Brain pericyte (primary cell): ENCODE measurements around the gene PPL.
"Not testable (repeated sequence)": the region's sequence is repeated elsewhere in the genome, so short reads cannot be mapped to it uniquely, and the experiment has no call there.

Source experiments
- DNase-seq: peaks from one replicate; pipeline ENCODE4 v3.0.0-alpha.2; 2012; ENCODE audit warnings: low read depth, low spot score

Gene PPL

DNA sequence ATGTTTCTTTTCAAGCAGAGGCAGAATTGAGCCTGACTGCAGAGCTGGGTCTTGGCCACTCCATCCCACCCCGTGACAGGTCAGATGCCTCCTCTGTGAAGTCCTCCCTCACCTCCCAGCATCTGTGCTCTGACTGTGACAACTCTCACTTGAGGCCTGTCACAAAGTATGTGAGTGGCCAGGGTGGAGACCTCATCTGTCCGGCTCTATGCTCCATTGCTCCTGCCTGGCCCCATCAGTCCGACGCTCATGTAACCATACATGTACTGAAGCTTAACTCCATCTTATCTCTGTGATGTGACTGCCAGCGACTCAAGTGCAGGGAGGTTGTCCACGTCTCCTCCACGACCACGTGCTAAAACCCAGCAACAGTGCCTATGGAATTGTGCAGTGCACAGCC, 3.5 kb downstream of the PPL start:
- no peak for DNase-seq

DNA sequence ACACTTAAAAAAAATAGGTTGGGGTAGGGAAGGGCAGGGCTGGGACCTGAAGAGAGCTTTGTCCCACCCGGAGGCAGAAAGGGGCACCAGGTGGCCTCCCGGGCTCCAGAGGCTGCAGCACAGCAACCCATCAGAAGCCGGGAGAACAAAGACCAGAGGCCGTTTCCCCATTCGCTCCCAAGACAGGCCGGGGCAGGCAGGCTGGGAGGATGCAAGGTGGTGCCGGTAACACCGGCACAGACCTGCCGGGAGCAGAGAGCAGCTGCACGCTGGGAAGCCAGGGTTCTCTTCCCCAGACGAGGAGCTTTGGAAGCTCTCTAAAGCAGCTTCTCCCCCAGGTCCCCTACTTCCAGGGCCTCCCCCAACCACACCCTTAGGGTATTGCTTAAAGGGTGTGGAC, 5.6 kb downstream of the PPL start:
- no peak for DNase-seq

DNA sequence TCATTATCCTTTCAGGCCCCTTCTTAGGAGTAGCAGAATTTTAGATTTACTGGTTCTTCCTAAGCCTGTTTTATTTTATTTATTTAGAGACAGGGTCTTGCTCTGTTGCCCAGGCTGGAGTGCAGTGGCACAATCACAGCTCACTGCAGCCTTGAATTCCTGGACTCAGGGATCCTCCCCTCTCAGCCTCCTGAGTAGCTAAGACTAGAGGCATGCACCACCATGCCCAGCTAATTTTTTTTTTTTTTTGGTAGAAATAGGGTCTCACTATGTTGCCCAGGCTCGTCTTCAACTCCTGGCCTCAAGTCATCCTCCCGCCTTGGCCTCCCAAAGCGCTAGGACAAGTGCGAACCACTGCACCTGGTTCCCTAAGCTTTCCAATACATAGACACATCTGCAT, 7.3 kb downstream of the PPL start:
- DNase-seq: not testable (repeated sequence)

DNA sequence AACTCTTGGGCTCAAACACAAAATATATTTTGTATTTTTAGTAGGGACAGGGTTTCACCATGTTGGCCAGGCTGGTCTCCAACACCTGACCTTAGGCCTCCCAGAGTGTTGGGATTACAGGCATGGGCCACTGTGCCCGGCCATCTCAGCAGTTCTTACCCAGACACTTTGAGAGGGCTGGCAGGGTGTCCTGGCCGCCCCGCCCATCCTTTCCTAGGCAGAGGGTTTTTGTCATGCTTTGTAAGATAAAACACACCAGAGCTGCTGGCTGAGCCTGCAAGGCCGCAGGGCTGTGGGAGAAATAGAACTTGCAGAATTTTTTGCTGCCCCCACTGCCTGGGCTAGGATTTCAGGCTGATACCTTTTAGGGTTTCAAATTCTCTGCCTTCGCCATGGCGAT, 8.7 kb downstream of the PPL start:
- DNase-seq: no peak

DNA sequence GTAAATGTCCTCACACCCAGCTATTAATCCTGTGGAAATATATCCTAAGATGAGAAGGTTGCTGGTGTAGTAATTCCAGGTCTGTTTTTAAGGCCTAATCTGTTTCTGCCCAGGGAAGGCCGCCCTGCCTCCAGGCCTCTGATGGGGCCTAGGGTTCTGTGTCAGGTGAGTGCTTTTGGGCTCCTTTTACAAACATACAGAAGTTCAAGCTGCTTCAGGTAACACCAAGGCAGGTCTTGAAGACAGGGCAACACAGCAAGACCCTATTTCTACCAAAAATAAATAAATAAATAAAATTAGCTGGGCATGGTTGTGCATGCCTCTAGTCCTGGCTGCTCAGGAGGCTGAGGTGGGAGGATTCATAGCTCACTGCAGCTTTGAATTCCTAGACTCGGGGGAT, 9.3 kb downstream of the PPL start:
- no peak for DNase-seq

DNA sequence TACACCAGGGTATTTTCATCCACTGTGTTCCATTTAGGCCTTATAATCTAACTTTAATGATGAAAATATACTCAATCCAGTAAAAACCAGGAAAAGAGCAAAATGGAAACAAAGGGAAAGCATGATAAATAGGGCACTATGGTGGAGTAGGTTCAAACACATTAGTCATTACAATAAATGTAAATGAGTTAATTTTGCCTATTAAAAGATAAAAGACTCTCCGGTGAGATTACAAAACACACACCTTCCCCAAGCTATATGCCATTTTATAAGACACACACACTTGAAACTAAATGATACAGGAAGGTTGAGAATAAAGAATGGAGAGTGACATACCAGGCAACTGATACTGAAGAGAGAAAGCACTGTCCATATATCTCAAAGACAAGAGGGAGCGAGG, 10.0 kb downstream of the PPL start:
- DNase-seq: no peak

DNA sequence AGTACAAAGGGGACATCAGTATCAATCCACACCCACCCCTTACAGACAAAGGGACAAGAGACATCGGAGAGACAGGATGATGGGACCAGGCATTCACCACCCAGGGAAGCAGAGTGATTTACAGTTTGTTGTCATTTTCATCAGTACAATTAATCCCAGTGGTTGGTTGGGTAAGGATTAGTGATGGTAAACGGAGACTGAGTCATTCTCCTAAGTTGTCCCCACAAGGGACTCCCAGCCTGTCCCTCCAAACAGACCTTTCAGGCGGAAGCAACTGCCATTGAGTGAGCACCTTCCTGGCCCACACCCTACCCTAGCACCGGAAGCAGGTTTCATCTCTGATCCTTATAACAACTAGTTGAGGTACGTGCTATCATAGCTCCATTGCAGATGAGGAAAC, 11.2 kb downstream of the PPL start:
- no peak for DNase-seq

DNA sequence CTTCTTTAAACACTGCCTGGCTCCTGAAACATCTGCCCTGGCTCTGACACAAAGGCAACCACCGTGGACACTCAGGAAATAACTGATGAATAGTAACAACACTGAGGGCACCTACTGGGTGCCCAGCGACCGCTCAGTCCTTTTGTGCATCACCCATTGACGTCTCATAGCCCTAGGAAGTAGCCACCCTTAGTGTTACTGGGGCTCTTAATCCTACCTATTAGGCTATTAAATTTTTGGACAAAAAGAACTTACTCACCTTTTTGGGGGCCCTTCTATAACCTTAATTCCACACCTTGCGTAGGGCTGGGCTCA, 11.7 kb downstream of the PPL start:
- DNase-seq: no peak

DNA sequence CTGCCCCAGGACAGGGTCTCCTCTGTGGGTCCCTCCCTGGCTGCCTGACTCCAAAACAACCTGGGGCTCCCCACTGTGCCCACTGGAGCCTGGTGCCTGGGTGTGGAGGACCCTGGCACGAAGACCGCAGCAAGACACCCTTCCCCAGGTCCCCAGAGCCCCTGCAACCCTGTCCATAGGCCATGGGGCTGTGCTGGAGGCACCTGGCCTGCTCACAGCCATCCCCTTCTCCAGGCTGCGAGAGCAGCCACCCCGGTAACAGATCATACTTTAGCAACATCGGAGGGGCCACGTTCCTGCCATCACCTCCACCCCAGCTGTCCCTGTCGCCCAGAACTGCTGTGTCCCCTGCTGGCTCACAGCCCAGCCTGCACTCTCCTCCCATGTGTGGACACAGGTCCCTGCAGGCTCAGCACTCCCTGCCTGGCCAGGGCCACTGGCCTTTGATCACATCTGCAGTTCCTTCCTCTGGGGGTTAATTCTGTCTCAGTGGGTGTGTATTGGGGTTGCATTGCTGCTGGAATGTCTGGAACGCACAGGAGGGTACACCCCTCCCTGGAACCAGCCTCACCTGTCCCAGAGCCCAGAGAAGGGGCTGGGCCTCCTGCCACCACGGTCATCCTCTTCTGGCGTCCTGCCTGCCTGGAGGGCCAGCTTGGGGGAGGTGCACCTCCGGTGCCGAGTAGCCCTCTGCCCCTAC, 12.2 kb downstream of the PPL start:
- no peak for DNase-seq

DNA sequence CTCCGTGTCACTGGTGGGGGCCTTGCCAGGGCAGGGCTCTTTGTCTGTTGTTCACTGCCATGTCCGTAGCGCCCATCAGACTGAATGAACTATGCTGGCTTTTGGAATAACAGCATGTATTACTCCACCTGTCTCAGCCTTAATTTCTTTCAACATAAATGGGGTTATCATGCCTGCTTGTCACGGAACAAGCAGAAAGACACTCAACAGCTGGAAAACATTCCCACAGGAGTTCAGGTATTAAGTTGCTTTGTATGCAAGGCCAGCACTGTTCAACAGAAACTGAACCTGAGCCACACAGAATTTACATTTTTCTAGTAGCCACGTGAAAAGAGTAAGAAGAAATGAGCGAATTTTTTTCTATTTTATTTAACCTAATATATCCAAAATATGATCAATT, 13.1 kb downstream of the PPL start:
- no peak for DNase-seq

DNA sequence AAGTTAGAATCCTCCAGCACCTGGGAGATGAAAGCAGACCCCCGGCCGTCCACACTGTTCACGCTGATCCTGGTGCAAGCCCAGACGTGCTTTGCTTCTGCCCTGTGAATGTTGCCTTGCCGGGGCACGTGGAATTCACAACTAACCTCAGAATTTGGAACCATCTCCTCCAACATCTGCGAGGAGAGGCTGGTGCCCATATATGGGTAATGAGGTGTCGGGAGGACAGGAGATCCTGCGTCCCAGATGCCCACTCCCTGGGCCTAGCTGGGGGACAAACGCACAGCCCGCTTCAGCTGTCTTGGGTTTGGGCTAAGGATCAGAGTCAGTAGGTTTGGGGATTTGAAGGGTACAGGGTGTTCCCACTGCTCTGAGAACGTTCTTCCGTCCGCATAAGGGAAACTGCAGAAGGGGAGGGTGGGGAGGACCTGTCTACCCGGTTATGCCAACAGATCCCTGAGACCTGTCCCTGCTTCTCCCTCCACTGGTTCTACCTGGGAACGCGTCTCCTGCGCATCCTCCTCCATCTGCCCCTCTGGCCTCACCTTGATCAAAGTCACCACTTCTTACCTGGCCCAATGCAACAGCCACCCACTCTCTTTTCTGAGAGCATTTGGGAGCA, 14.1 kb downstream of the PPL start:
- DNase-seq: no peak

DNA sequence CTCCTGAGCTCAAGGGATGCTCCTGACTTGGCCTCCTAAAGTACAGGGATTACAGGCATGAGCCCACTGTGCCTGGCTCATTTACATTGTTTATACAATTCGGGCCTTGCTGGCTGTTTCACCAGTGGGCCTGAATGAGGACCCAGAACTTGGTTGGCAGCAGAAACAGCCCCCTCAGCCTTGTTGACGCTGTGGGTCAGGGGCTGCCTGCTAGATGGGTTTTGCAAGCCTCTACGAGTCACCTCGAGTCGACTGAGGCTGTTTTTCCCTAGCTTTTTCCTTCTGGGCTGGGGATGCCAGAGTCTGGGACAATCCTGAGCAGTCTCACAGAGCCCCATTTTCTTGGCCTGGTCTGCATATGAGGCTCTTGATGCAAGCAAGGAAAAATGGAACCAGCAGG, 16.1 kb downstream of the PPL start:
- no peak for DNase-seq

DNA sequence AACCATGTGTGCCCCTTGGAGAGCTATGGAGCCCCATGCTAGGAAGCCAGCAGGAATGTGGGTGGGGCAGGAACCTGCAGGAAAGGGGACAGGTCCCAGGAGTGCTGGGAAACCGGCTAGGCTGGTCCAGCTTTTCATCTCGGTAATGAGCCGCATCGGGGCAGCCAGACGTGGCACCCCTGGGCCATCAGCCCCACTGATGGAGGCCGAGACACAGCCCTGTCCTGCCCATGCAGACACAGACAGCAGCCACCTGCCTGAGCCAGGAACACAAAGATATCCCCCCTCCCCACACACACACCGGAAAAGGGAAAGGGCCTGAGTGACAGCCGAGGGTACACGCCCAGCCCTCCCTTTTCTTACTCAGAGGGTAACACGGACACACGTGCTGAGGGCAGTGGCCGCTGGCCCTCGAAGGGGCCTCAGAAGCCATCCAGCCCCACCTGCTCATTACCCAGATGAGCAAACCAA, 18.1 kb downstream of the PPL start:
- DNase-seq: no peak

DNA sequence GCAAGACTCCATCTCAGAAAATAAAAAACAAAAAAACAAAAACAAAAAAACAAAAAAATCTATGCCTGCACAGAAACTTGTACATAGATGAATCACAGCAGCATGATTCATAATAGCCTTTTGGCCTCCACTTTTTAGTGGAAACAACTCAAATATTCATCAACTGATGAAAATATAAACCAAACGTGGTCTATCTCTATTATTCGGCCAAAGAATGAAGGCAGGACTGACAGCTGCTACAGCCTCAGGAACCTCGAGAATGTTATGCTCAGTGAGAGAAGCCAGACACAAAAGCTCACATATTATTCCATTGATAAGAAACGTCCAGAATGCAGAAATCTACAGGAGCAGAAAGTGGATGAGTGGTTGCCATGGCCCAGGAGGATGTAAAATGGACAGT, 19.8 kb downstream of the PPL start:
- DNase-seq: no peak

DNA sequence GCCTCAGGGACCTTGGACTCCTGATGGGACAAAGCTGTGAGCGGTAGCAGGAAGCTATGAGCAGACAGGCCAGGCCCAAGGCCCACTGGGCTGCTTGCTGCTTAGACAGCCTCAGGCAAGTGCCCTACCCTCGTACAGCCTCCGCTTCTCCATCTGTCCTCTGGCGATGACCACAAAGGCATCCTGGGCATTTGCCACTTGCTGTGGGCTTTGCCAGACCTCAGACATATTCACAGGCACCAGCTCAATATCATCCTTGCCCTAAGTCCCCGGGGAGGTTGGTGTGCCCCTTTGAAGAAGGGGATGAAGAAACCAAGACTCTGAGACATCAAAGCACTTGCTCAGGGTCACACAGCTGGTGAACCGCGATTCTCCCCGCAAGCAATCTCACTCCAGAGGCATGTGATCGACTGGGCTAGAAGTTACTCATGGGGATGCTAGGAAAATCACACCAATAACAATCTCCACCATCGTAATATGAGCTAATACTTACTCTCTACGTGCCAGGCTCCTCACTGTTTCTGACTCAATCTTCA, 21.7 kb downstream of the PPL start:
- DNase-seq: peak; percentile 85

DNA sequence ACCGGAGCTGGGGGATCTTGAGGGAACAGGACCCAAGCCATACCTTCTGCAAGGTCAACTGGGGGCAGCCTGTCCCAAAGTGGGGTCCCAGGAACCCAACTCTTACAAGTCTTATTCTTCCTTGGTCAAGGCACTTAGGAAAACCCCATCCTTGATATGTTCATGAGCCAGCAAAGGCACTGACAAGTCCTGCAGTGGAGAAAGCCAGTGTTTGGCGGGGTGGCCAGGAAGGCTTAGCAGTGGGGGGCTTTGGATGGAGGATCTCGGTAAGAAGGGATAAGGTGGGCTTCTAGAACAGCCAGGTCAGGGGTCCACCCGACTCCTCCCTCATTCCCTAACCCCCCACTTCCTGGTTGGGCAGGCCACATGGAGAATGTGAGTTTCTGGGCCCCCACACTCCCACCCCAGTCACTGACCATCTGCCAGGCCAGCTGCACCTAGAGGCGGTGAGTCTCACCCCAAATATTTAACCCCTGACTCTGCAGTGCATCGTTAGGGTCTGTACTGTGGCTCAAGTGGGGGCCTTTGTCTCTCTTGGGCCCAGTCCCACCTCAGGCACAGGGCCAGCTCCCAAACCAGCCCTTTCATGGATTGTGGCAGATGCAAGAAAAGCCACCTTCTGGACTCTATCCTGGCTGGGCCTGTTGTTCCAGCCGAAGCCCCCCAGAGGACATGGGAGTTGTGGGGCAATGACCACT, 22.3 kb downstream of the PPL start:
- DNase-seq: no peak

DNA sequence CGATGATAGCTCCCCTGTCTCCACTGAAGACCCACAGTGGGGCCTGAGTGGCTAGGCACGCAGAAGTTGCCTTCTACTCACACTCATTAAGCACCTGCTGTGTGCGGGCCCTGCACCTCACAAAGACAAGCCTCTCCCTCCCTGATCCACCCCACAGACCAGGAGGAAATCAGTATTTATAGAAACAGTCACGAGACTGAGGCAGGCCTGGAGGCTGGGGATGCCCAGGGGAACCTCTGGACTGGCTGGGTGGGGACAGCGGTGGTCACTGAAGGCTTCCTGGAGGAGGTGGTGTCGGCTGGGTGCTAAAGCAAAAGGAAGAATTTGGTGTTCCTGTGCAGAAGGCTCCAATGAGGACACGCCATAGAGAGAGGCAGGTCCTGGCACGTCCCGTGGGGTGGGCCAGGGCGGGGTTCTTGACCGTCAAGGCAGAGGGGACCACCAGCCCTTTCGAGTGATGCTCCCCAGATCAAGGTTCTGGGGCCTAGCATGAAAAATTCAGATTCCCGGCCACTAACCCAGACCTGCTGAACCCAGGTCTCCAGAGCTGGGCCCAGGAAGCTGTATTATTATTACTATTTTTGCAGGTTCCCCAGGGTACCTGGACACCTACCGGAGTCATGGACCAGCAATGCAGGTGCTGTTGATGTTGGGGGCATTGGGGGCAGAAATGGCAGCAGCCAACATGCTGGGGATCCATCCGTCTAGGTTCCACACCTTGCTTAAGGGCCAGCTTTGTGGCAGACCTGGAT, 23.0 kb downstream of the PPL start:
- DNase-seq: no peak

DNA sequence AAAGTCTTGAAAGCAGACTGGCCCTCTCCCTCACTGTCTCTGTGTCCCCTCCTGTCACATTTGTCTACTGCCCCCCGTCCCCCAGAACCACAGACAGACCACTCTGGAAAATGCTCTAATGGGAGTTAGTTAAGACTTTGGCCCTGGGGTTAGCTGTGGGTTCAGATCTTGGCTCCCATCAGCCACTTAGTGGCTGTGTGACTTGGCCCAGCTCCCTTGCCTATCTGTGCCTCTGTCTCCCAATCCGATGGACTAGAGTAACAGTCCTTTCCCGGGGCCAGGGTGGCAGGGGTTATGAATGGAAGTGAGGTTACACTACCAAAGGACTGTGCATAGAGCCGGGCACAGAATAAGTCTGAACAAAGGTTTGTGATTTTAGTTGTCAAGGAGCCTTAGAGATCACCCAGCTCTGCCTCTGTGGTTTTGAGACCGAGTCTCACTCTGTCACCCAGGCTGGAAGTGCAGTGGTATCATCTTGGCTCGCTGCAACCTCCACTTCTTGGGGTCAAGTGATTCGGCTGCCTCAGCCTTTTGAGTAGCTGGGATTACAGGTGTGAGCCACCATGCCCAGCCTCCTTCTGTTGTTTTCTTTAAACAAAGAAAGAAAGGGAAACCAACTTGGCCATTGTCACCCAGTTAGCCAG, 23.7 kb downstream of the PPL start:
- no peak for DNase-seq

DNA sequence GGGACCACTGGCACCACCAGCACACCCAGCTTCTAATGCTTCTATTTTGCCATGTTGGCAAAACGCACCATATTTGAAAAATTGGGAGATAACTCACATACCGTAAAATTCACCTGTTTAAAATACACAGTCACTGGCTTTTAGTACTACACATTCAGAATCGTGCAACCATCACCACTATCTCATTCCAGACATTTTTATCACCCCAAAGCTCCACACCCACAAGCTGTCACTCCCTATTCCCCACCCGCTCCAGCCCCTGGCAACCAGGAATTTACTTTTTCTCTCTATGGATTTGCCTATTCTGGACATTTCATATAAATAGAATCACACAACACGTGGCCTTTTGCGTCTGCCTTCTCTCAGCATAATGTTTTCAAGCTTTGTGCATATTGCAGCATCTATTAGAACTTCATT, 25.0 kb downstream of the PPL start:
- DNase-seq: no peak

DNA sequence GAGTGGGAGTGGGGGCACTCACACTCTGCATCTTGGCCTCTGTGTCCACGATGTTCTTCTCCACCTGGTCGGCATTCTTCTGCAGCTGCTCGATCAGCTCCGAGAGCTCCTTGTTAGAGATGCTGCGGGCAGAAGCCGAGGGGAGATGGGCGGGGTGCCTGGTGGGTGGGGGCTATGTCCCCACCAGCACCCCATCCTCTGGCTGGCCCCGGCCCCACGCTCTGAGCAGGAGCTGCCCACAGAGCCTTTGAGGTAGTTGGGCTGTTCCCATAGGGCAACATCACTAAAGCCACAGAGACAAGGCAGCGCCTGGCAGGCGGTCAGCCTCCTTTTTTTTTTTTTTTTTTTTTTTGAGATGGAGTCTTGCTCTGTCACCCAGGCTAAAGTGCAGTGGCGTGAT, 26.1 kb downstream of the PPL start:
- DNase-seq: no peak

DNA sequence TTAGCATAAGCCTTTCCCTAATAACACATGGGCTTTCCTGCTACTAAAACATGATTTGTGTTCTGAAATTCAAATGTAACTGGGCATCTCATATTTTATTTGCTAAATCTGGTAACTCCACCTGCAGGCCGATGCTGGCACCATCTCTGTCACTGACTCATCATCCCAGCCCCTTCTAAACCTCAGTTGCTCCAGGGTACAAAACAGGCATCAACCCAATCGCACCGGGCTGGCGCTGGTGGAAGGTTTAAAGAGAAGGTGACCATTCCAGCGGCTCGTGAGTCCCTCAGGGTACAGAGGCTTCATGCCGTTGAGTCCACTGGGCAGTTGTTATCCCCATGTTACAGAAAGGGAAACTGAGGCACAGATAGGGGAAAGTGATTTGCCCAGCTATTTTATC, 27.1 kb downstream of the PPL start:
- DNase-seq: no peak
